CD4-positive, alpha-beta T cell treated with Interleukin-1 beta for 1 hour (primary cell): ENCODE measurements around the gene SSTR5.
A peak's percentile ranks its signal among the peaks of the same experiment; 100 is the strongest.

Experiments
- DNase-seq, 2 donors: peaks; one replicate each; pipeline ENCODE4 v3.0.0-alpha.2; 2020 to 2022

Gene SSTR5

DNA sequence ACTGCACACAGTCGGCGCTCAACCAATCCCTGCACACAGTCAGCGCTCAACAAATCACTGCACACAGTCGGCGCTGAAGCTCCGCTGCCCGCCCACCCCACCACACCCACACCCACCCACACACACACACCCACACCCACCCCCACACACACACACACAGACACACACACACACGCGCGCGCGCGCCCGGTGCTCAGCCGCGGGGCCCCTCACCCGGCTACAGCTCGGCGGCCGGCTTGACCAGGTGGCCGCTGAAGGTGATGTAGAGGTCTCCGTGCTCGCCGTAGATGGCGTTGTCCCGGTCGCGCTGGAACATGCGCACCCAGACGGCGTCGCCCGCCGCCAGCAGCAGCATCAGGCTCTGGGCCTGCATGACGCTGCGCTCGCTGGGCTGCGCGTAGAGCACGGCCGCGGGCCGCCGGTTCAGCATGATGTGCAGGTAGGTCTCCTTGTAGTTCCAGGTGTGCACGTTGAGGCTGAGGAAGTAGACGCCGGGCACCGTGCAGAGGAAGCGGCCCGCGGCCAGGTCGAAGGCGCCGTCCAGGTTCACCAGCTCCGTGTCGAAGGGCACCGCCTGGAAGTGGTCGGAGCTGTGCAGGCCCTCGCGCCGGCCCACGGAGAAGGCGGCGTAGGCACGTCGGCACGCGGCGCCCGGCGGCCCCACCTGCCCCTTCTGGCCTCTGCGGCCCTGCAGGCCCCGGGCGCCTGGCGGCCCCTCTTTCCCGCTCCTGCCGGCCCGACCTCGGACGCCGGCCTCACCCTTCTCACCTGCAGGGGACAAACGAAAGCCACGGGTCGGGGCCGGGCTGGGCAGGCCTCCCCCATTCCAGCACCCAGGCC is 21.0 kb downstream of the SSTR5 start:
- no peak for DNase-seq

DNA sequence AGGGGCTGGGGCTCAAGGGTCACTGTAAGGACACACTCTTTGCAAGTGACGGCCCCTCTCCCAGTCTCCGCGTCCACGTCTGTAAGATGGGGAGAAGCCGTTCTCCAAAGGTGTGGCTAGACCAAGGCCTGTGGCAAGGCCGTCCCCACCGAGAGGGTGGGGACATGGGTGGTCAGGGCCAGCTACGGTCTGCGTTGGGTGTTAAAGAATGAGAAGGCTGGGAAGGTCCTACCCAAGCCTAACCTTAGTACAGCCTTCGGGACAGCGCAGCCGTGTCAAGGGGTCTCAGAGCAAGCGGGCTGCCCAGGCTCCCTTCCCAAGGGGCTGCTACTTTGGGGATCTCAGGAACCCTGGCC is 21.6 kb downstream of the SSTR5 start:
- DNase-seq: no peak

DNA sequence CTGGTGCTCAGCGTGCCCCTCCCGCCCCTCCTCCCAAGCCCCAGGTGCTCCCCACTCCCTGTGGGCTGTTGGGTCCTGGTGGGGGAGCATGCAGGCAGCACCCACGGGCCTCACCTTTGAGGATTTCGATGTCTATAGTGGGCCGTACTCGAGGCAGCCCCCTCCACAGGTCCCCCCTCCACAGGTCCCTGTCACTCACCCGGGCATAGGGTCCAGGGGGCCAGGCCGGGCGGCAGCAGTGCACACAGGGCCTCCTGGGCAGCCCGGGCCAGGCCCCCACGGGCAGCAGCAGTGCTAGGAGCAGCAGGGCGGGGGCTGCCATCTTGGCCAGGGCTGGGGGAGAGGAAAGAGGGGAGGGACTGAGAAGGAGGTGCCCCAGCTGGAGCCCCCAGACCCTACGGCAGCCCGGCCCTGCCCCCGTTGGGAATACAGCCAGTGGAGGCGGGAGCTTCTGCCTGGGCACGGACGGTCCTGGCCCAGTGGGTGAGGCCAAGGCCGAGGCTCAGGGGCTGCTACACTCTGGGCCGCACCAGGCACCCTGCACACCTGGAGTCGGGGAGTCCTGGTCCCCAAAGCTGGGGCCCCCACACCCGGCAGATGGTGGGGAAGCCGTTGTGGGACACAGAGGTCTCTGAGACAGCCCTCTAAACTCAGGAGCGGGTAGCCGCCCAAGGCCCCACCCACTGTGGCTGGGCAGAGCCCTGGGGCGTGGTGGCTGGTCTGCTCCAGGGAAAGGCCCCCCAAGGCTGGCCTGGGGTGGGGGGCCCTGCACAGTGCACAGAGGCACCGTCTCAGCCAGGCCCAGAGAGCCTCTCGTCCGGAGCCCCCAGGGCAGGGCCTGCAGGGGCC is 22.3 kb downstream of the SSTR5 start:
- DNase-seq: no peak

DNA sequence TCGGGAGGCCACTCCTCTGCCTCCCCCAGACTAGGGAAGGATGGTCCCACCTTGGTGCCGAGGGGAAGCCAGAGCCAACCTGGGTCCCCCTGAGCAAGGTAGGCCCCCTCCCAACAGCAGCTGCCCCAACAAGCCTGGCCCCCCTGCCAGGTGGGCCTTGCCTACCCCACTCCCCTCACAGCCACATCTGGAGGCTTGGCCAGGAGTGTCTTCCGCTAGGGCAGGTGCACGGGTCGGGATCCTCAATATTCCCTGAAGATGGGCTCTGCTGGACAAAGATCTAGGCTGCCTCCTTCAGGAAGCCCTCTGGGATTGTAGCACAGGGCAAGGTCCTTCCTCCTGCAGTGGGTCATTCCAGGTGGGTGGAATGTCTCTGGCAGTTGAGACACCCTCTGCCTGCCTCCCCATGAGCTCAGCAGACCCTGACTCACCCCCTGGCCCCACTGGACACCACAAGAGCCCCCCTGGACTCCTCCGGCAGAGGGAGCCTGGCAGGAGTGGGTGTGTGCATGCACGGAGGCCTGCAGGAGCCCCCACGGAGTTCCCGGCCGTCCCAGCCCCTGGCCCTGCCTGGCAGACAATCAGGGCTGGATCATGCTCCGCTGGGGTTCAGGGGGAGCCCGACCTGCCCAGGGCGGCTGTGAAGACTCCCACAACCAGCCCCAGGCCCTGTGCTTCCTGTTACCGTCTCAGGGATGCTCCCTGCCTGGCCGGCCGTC is 23.1 kb downstream of the SSTR5 start:
- DNase-seq: no peak

DNA sequence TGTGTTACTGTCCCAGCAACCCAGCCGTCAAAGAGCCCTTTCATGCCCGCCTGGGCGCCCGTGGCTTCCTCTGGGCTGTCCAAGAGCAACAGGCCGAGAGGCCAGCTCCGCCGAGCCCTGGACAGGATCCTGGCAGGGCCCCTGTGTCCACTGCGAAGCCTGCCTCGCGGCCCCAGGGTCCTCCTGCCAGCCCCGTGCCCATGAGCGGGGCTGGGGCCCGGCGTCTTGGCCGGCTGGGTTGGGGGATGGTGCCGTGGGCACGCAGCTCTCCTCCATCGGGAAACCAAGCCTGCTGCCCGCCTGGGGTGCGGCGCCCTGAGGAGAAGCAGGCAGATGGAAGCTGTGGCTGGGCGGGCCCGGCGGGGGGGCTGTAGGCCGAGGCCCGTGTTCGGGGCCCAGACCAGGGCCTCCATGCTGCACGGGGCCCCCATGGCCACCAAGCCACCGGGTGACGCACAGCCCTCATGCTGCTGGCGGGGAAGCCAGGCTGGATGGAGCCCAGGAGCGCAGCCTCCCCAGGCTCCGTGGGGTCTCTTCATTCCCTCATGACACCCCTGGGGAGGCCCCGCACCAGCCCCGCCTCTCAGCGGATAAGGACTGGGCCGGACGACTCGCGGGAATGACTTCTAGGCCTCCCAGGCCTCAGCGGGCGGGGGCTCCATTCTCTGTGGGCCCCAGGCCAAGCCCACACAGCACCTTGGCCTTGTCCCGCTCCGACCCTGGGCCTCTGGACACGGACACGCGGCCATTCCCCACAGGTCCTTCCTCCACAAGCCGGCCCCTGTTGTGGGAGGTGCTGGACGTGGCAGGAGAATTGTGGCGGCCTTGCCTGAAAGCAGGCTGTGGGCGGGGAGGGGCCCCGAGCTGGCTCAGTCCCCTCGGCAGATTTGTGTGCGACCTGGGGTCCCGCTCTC is 23.9 kb downstream of the SSTR5 start, which contains the start of gene C1QTNF8:
Gene C1QTNF8 (minus strand): TSS at position 76 of the 914 bp plus-strand sequence. CDS start 1,322 bp downstream, outside the sequence.
- DNase-seq: no peak

DNA sequence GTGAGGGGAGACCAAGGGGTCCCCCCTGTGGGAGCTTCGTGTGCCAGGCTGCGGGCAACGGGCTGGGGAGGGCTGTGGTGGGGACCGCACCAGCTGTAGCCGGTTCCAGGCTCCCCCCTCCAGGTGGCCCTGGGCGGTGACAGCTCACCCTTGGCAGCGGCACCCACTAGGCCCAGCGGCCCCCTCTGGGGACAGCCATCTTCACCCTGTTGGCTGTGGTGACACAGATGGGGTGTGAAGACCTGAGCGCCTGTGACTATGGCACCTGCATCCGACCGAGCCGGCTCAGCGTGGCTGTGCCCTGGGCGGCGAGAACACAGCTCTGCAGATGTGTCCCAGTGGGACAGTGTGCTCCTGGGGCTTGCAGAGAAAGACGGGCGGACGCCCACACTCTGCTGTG is 24.6 kb downstream of the SSTR5 start:
- DNase-seq: no peak

DNA sequence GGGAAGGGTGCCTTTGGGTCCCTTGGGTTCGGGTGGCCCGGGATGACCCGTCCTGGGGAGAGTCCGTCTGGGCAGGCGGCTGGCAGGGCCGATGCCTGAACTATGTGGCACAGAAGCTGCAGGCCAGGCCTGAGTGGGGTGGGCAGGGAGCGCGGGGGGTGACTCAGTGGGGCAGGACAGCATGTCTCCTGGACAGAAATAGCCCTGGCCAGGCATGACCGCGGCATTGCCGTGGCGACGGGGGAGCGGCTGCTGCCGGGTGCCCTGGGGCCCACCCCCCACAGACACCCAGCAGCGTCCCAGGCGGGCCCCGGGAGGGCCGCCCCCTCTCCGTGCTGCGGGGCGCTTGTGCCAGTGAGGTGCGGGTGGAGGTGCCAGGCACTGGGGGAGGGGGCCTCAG is 25.3 kb downstream of the SSTR5 start:
- DNase-seq: no peak

DNA sequence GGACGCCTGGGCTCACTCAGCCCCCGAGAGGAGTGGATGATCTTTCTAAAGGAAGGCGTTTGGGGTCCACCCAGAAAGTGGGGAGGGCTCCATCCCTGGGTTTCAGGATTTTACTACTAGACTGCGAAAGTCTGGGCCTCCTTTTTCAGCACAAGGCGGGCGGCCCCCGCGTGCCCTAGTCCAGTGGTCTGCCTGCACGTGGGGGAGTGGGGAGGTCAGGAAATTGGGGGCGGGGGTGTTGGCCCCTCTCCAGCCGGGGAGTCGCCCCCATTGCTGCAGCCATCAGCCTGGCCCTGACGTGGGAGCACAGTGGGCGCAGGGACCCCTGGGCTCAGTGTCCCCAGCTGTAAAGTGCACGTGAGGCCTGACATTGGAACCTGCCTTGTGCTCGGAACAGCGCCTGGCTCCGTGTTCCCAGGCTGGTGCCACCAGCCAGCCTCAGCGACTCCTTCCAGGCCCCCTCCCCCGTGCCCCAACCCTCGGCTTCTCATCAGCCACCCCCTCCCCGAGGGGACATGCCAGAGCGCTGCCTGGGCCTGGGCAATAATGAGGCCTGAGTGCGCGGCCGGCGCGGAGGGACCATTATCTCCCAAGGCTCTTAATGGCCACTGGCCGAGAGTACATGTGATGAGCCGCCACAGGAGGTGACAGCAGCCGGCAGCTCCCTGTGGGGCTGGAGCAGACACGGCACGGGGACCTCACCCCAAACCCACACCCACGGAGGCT is 25.9 kb downstream of the SSTR5 start:
- DNase-seq: no peak

DNA sequence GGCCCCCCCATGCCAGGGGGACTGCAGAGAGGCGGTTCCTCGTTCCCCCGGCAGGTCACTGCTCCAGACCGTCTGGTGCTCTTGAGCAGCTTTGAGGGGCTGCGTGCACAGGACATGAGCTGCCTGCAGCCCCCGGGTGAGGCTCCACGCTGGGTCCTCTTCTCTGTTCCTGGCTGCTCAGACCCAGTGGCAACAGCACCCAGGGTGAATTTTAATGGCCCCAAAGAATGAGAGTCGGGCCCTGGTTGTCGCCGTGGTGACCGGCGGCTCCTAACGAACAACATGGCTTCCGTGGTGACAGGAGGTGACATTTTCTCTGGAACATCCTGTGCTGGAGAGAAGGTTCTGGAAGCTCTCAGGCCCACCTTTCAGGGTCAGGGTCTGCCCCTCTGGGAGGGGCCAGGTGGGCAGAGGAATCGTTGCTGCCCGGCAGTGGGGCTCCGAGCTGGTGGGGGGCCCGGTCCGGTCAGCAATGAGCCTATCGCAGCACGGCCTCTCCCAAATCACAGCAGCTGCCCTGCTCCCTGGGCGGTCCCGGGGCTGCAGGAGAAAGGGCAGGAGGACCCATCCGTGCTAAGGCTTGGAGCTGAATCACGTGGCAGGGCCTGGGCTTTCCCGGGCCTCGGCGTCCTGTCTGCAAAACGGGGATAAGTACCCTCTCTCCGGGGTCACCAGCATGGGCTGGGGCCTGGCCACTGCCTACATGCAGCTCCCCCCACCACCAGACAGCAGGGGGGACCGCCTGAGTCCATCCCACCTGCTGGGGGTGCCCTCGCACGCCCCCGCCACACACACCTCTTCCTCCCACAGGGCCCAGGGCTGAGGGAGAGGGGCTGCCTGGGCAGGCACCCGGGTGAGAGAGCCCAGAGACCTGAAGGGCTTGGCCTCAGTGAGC is 26.9 kb downstream of the SSTR5 start:
- DNase-seq: no peak

DNA sequence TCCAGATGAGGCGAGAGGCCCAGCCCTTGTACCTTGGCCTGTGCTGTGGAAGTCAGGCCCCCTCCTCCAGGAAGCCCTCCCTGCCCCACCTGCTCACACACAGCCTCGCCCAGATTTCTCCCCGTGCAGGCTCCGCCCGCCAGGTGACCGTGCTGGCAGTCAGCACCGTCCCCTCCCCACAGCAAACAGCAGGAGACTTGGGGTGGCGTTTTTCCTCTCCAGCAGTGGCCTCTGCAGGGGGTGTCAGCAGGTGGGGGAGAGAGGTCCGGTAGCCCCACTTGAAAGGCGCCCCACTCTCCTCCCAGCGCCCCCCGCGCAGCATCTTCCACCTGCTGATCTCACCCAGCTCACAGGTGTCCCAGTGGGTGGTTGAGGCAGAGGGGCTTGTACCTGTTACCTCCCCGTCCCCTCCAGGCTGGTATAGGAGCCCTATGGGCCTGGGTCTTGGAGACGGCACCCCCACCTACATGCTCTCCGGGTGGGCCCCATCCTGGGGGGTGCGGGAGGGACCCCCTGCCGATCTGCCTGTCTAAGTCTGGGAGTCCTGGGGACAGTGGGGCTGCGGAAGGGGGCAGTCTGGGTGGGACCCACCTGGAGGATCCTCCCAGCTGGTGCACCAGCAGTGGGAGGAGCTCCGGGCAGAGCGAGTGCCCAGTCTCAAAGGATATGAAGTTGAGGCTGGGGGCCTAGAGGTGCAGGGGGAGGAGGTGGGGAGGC is 27.7 kb downstream of the SSTR5 start:
- no peak for DNase-seq

DNA sequence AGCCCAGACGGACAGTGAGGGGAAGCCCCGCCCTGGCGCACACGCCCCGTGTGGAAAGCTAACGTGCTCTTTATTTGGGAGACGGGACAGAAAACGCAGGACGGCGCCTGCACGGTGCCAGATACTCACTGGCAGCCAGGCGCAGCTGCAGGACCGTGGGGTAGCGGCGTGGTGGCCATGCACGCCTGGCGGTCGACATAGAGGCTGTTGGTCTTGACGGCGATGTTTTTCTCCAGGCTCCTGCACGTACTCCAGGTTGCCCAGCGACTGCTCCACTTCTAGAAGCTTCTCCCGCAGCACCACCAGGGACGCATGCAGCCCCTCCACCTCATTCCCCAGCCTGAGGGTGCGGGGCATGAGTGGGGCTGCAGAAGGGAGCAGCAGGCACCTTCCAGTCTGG is 28.6 kb downstream of the SSTR5 start:
- DNase-seq: no peak

DNA sequence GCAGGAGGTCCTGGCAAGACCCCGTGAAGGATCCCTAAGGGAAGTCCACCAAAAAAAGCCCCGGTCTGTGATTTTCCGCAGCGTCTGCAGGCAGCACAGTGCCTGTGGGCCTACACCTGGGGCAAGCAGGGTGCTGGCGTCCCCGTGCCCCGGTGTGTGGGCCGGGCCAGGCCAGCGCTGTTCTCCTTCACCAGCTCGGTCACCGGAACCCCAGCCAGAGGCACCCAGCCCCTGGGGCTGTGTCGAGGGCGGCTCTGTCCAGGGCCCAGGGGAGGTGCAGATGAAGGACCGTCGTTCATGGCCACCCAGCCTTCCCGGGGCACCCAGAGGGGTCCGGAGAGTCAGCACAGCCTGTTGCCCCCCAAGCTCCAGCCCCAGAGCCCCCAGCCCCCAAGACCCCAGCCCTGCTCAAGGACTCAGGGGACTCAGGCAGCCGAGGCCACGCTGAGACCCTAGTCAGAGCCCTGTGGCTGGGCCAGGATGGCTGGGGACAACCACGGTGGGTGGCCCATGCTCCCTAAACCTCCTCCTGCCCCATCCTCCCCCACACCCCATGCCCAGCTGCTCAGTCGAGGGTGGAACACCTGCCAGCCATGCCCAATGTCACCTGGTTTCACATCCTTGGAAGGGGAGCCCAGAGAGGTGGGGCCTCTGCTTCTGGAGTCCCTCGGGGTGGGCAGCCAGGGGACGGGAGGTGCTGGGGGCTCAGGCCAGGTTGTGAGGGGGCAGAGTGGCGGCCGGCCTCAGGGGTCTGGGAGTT is 29.2 kb downstream of the SSTR5 start:
- no peak for DNase-seq

DNA sequence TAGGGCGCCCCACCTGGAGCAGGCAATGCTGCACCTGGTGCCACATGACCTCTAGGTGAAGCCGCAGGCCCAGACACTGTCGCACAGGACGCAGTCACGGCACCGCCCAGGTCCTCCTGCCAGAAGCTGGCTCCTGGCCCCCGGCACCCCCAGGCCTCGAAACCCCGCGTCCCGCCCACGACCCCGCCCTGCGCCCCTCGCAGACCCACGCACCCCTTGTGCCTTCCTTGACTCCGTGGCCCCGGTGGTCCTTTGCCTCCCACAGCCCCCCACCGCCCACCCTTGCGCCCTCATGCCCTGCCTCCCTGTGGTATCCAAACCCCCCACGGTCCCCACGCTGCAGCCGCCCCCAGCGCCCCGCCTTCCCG is 29.8 kb downstream of the SSTR5 start:
- no peak for DNase-seq

DNA sequence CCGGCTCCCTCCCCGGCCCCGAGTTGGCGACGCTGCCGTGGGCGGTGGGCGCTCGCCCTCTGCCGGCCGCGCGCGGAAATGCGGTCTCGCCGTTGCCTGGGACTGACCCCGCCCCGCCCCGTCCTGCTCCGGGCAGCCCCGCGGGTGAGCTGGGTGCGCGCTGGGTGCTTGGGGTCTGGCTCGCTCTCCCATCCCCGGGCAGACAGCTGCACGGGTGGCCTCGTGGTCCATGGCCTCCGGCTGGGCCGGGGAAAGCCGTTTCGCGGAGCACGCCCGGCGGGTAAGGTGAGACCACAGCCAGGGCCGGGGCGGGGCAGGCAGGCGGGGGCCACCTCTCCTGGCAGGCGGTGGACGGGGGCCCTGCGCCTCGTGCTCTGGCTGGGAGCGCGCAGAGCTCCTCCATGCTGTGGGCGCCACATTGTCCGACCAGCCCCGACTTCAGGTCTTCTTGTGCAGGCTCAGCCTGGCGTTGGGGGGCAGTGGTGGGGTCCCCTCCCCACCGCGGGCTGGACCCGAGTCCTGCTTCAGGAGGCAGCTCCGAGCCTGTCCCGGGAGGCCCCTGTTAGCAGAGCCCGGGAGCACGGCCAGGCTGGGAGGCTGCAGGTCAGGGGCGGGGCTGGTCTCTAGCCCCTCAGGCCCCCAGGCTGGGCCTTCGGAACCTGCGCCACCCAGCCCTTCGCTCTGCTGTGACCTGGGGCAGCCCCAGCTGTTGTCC is 30.5 kb downstream of the SSTR5 start:
- peak; percentile 68 to 75 for DNase-seq

DNA sequence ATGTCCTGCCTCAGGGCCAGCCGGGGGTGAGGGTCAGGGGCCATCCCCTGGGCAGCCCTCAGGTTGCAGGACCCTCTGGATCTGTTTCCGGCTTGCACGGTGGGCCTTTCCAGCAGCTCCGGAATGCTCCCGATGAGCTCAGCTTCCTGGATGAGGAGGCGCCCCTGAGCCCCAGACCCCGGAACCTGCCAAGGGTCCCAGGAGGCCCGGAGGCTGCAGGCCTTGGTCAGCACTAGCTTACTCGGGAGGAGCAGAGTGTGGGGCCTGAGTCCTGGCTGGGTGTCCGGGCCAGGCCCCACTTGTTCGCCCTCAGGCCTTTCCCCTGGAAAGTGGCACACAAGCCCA is 31.1 kb downstream of the SSTR5 start:
- DNase-seq: no peak

DNA sequence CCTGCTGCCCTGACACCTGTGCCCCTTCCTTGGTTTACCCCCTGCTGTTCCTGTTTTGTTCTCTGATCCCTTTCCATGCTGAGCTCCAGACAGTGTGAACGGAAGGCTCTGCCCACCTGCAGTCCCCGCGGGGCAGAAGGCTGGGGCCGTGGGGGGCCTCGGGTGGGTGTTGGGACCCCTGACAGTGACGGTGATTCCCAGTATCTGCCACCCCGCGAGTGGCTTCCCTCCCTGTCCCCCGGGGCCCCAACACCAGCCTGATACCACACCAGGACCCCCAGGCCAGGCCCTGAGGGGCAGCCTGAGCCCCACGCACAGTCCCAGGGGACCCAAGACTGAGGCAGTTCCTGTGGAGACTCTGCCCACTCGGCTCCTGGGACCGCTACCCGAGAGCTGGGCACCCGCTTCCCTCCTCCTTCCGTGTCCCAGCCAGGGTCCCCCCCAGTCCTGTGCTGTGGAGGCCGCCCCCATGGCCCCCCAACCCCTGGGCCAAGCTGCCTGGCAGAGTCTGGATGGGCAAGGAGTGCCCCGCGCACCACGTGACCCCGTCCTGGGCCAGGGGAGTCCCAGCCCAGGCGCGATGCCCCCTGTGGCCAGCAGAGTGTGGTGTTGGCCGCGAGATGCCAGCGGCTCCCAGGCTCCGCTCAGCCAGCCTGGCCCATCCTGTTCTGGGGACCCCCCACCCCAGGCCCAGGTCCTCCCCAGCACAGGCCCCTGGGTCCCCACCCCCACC is 33.5 kb downstream of the SSTR5 start:
- DNase-seq: peak; percentile 20 to 30

DNA sequence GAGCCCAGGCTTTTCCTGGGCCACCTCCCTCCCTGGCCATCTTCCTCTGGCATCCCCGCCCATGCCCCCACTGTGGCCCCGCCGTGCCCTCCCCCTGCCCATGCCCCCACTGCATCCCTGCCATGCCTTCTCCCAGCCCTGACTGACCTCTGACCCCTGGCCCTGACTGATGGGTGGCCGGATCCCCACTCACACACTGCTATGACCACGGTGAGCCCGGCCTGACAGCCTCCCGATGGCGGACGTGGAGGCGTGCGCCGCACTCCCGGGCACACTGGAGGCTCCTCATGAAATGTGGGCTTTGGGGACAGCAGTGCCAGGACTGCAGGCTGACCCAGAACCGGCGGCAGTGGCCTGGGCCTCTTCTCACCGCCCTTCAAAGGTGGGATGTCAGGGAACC is 34.1 kb downstream of the SSTR5 start:
- DNase-seq: no peak

DNA sequence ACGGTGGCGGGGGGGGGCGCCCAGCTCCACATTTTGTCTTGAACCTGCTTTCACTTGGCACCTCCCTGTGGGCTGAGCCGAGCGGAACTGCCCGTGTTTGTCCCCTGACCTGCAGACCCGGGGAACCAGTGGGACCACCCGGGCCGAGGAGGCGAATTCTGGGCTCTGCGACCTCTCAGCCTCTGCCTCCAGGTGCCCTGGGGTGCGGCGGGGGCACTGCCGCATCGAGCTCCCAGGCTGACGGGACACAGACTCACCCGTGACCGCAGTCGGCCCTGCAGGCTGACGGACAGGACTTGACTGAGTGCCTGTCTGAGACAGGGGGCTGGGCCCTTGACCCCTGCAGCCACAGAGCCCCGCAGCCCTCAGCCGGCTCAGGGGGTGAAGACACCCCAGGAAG is 34.6 kb downstream of the SSTR5 start:
- DNase-seq: no peak
